Endothelial cell of umbilical vein (primary cell): ENCODE results near the gene IGSF23. TPM values are rescaled to one million over a fixed set of nuclear protein-coding genes. Genes with fewer than 3 reads are reported as not detected.

ENCODE experiments used
- BruUV-seq: library from RNA; stranded (reverse); fragments of 400-500 nt; replicated peaks from 2 replicates; lab custom pipeline; 2021; lab: Mats Ljungman, UMichigan
- CTCF ChIA-PET: fragments of 300-600, 350-600 bp; sonication (Branson Sonifier 250); formaldehyde crosslinking; loops from one replicate; lab custom pipeline; 2021; ENCODE audit warnings: antibody characterized with exemption, inconsistent platforms; lab: Charles Lee
- POLR2A ChIA-PET: fragments of 300-600, 350-600 bp; sonication (Branson Sonifier 250); formaldehyde crosslinking; loops from one replicate; lab custom pipeline; 2021; ENCODE audit warnings: antibody characterized with exemption, inconsistent platforms; lab: Charles Lee
- DNase-seq: peaks from one replicate; pipeline ENCODE4 v3.0.0-alpha.2; 2011; ENCODE audit warnings: low read depth, low spot score
- FAIRE-seq: peaks from 2 replicates; lab custom pipeline; 2011; peaks lifted over from hg19 to GRCh38; lab: Jason Lieb, UNC
- H2AFZ ChIP-seq: 2 replicates; pipeline ENCODE4 v1.6.0; 2012; ENCODE audit warnings: low read depth, low read length, control low read depth, inconsistent platforms
- H3K27ac ChIP-seq: 2 replicates; pipeline ENCODE4 v1.5.1; 2011; ENCODE audit warnings: low read depth, mild to moderate bottlenecking, control low read depth, low read length, moderate library complexity; ENCODE audit not compliant: insufficient read depth
- H3K27me3 ChIP-seq, 2 experiments: 2 replicates each; pipeline versions ENCODE4 v1.6.0 to v1.6.1; 2011; ENCODE audit warnings: low read length in 2 of 2, mixed read lengths in 1 of 2; ENCODE audit not compliant: control insufficient read depth in 2 of 2, insufficient read depth in 2 of 2
- H3K36me3 ChIP-seq, 2 experiments: 2 replicates in 1 of 2; 3 replicates in 1 of 2; pipeline ENCODE4 v1.5.1; 2011; ENCODE audit warnings: low read length in 2 of 2, mild to moderate bottlenecking in 1 of 2, moderate library complexity in 1 of 2; ENCODE audit not compliant: control insufficient read depth in 2 of 2, insufficient read depth in 2 of 2; ENCODE audit errors: extremely low read depth in 1 of 2
- H3K4me1 ChIP-seq: 3 replicates; pipeline ENCODE4 v1.5.1; 2011; ENCODE audit warnings: mild to moderate bottlenecking, low read length; ENCODE audit not compliant: control insufficient read depth, insufficient read depth; ENCODE audit errors: extremely low read depth
- H3K4me2 ChIP-seq: 2 replicates; pipeline ENCODE4 v1.6.1; 2011; ENCODE audit warnings: low read length, control low read depth, mixed read lengths; ENCODE audit not compliant: insufficient read depth
- H3K4me3 ChIP-seq, 3 experiments: fragments of 200-600 bp in 1 of 3; sonication (generic), shearing (Covaris generic) in 1 of 3; replicated peaks in 1 of 3; 2 replicates each; pipeline ENCODE4 v1.5.1; 2011 to 2016; ENCODE audit warnings: control low read depth in 3 of 3, low read length in 3 of 3, mild to moderate bottlenecking in 2 of 3, inconsistent platforms in 1 of 3, low read depth in 1 of 3, moderate library complexity in 1 of 3; ENCODE audit not compliant: insufficient read depth in 1 of 3
- H3K79me2 ChIP-seq: 2 replicates; pipeline ENCODE4 v1.6.0; 2012; ENCODE audit warnings: low read length, inconsistent platforms; ENCODE audit not compliant: control insufficient read depth, insufficient read depth
- H3K9ac ChIP-seq: replicated peaks from 2 replicates; pipeline ENCODE3; 2011; ENCODE audit warnings: low read length, control low read depth; ENCODE audit not compliant: insufficient read depth; ENCODE audit errors: extremely low read depth
- H3K9me1 ChIP-seq: replicated peaks from 3 replicates; pipeline ENCODE4 v1.6.0; 2011; ENCODE audit warnings: mild to moderate bottlenecking, low read length; ENCODE audit not compliant: control insufficient read depth, insufficient read depth; ENCODE audit errors: extremely low read depth
- H3K9me3 ChIP-seq: replicated peaks from 2 replicates; pipeline ENCODE4 v1.5.1; 2012; ENCODE audit warnings: low read length, inconsistent platforms; ENCODE audit not compliant: control insufficient read depth, insufficient read depth
- H4K20me1 ChIP-seq: replicated peaks from 2 replicates; pipeline ENCODE3; 2011; ENCODE audit warnings: mild to moderate bottlenecking, low read length; ENCODE audit not compliant: control insufficient read depth, insufficient read depth; ENCODE audit errors: extremely low read depth
- EZH2 ChIP-seq: IDR thresholded peaks from 2 replicates; pipeline ENCODE4 v1.6.1; 2012; ENCODE audit warnings: borderline replicate concordance, low read depth, mild to moderate bottlenecking, moderate library complexity, low read length, inconsistent platforms; ENCODE audit not compliant: severe bottlenecking
- FOS ChIP-seq: IDR thresholded peaks from 2 replicates; pipeline ENCODE4 v1.6.1; 2011; ENCODE audit warnings: mild to moderate bottlenecking, low read length, moderate library complexity, borderline replicate concordance; ENCODE audit not compliant: insufficient read depth
- GATA2 ChIP-seq: IDR thresholded peaks from 2 replicates; pipeline ENCODE4 v1.7.0; 2011; ENCODE audit warnings: low read depth, mild to moderate bottlenecking, moderate library complexity, mixed read lengths, low read length; ENCODE audit not compliant: insufficient read length, insufficient read depth
- JUN ChIP-seq: IDR thresholded peaks from 2 replicates; pipeline ENCODE4 v1.6.1; 2011; ENCODE audit warnings: borderline replicate concordance, low read depth; ENCODE audit not compliant: insufficient read length, insufficient read depth
- MAX ChIP-seq: IDR thresholded peaks from 2 replicates; pipeline ENCODE4 v1.6.1; 2011; ENCODE audit not compliant: insufficient read depth, insufficient read length
- MYC ChIP-seq: IDR thresholded peaks from one replicate; pipeline ENCODE4 v1.6.1; 2011; ENCODE audit warnings: mild to moderate bottlenecking, low read depth, low read length
- POLR2A ChIP-seq: IDR thresholded peaks from 2 replicates; pipeline ENCODE4 v1.6.1; 2012; ENCODE audit warnings: low read depth, mild to moderate bottlenecking, control low read depth, low read length
- POLR2AphosphoS5 ChIP-seq: IDR thresholded peaks from 2 replicates; pipeline ENCODE4 v1.6.1; 2012; ENCODE audit warnings: low read depth, mild to moderate bottlenecking, control low read depth, low read length, moderate library complexity; ENCODE audit not compliant: insufficient read depth
- dilution Hi-C: fragments of 300-500 bp; cut with MboI; formaldehyde crosslinking; loops from one replicate; pipeline ENCODE4 v1.15.0; 2019; ENCODE audit warnings: low sequenced_read_pairs; ENCODE audit not compliant: extremely low pct_ligation_motif_present
- intact Hi-C: fragments of 100-400 bp; cut with micrococcal nuclease; formaldehyde crosslinking; loops from one replicate; pipeline ENCODE4 v1.10.0; 2022
- polyA plus RNA-seq, 4 experiments: library from polyadenylated mRNA; depleted of rRNA in 3 of 4; stranded (reverse) in 3 of 4; unstranded in 1 of 4; fragments of >200 nt; gene quantifications; 2 replicates each; pipeline versions ENCODE4 v1.2.1 to v1.2.3, GENCODE V29; 2011 to 2012; ENCODE audit warnings: missing spikeins in 1 of 4
- total RNA-seq: library from RNA; stranded (reverse); gene quantifications from 2 replicates; pipeline ENCODE4 v1.2.3, GENCODE V29; 2021
- TF ChIP-seq, protein P1 (sequence below), 2 donors: IDR thresholded peaks; 1 replicate in 1 of 2; 2 replicates in 1 of 2; pipeline ENCODE4 v1.5.1; 2011; ENCODE audit warnings: low read length in 2 of 2, mild to moderate bottlenecking in 2 of 2, moderate library complexity in 2 of 2, control low read depth in 1 of 2, inconsistent platforms in 1 of 2, low read depth in 1 of 2; ENCODE audit not compliant: insufficient read depth in 1 of 2; ENCODE audit errors: extremely low read depth in 1 of 2

IGSF23 gene
- total and polyA plus RNA-seq, 2 donors (not counting 3 experiments of a cell fraction or from before 2014, with no cell fraction given), result 0.73 TPM; not detected in 1

DNA sequence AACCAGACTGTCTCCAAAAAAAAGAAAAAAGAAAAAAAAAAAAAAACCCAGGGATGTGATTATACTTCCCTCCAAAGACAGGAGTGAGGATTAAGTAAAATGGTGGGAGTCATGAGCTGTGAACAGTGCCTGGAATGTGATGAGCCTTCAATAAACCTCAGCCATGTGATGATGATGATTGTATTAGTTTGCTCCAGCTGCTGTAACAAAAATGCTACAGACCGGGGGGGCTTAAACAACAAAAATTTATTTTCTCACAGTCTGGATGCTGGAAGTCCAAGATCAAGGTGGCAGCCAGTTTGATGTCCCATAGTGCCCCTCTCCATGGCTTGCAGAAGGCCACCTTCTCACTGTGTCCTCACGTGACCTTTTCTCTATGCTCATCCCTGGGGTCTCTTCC lies 21.4 kb downstream of the IGSF23 start:
- no peaks in the 10 kb centered on the region for H3K79me2 ChIP-seq
- H3K9me1 ChIP-seq, result no peaks in the 10 kb centered on the region
- H3K27ac ChIP-seq, result no peak overlapping the region
- peak overlapping the region; percentile 12 for H3K9ac ChIP-seq
- H3K36me3 ChIP-seq, result no peaks in the 10 kb centered on the region
- H3K9me3 ChIP-seq, result no peaks in the 10 kb centered on the region
- CTCF ChIA-PET, result interaction anchor here (0.8 to 3.3 kb wide), 6 partner anchors 9 to 64 kb away, joined by 3 to 19 read pairs (median 4); no protein-coding TSS in a partner anchor
- H3K4me1 ChIP-seq, result peaks cover 10% of the 10 kb centered on the region
- no peaks in the 10 kb centered on the region for H4K20me1 ChIP-seq
- intact Hi-C loops, result no loop called here
- no peak overlapping the region for H2AFZ ChIP-seq
- no peak overlapping the region for H3K4me3 ChIP-seq
- POLR2A ChIA-PET, result interaction anchor here (1.1 kb wide), 1 partner anchor 9 kb away, joined by 3 read pairs; the partner anchor contains the start of gene PVR
- DNase-seq, result no peak
- FAIRE-seq, result no peak
- peak overlapping the region; percentile 32 for H3K4me2 ChIP-seq
- no peak for TF ChIP-seq GATA2
- no peak for TF ChIP-seq FOS
- no peak for TF ChIP-seq POLR2AphosphoS5
- no peak for TF ChIP-seq MYC
- TF ChIP-seq POLR2A, result no peak
- no peak for TF ChIP-seq MAX
- no peak for TF ChIP-seq JUN
- TF ChIP-seq EZH2, result no peak
- TF ChIP-seq, protein P1, sequence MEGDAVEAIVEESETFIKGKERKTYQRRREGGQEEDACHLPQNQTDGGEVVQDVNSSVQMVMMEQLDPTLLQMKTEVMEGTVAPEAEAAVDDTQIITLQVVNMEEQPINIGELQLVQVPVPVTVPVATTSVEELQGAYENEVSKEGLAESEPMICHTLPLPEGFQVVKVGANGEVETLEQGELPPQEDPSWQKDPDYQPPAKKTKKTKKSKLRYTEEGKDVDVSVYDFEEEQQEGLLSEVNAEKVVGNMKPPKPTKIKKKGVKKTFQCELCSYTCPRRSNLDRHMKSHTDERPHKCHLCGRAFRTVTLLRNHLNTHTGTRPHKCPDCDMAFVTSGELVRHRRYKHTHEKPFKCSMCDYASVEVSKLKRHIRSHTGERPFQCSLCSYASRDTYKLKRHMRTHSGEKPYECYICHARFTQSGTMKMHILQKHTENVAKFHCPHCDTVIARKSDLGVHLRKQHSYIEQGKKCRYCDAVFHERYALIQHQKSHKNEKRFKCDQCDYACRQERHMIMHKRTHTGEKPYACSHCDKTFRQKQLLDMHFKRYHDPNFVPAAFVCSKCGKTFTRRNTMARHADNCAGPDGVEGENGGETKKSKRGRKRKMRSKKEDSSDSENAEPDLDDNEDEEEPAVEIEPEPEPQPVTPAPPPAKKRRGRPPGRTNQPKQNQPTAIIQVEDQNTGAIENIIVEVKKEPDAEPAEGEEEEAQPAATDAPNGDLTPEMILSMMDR (IDR thresholded peaks at IDR 0.05; ENCODE audit: extremely low read depth in 1 of 2, insufficient read depth in 1 of 2, low read depth in 1 of 2, low read length in 2 of 2), result no peak
- no peaks in the 10 kb centered on the region for H3K27me3 ChIP-seq
- no TSS peak for BruUV-seq
- dilution Hi-C loops, result no loop called here
